Spleen (tissue), 11 donors: ENCODE measurements around the gene LCNL1. TPM values are rescaled to one million over a fixed set of nuclear protein-coding genes. Genes with fewer than 3 reads are reported as not detected.

Source experiments
- DNase-seq: peaks from one replicate; pipeline ENCODE4 v3.0.0-alpha.2; 2020
- H3K27ac ChIP-seq, 8 donors: fragments of 200-600 bp; sonication (generic) in 7 of 8; 1 replicate in 4 of 8; 2 replicates in 4 of 8; pipeline versions ENCODE4 v1.5.0 to v1.8.0; 2016 to 2021; ENCODE audit warnings: inconsistent platforms in 4 of 8, mild to moderate bottlenecking in 4 of 8, moderate library complexity in 1 of 8
- H3K27me3 ChIP-seq, 7 donors: fragments of 200-600 bp; sonication (generic) in 6 of 7; replicated peaks in 1 of 7; 1 replicate in 4 of 7; 2 replicates in 3 of 7; pipeline versions ENCODE4 v1.5.0 to v1.8.0; 2016 to 2021; ENCODE audit warnings: inconsistent platforms in 3 of 7, mild to moderate bottlenecking in 1 of 7
- H3K36me3 ChIP-seq, 6 donors: fragments of 200-600 bp; sonication (generic) in 5 of 6; 1 replicate in 4 of 6; 2 replicates in 2 of 6; pipeline versions ENCODE4 v1.5.0 to v1.8.0; 2016 to 2021; ENCODE audit warnings: inconsistent platforms in 2 of 6
- H3K4me1 ChIP-seq, 6 donors: fragments of 200-600 bp; sonication (generic) in 5 of 6; 1 replicate in 3 of 6; 2 replicates in 3 of 6; pipeline versions ENCODE4 v1.5.0 to v1.8.0; 2016 to 2021; ENCODE audit warnings: inconsistent platforms in 3 of 6
- H3K4me3 ChIP-seq, 8 donors: fragments of 200-600 bp; sonication (generic) in 7 of 8; 1 replicate in 4 of 8; 2 replicates in 4 of 8; pipeline versions ENCODE4 v1.5.0 to v1.8.0; 2016 to 2021; ENCODE audit warnings: inconsistent platforms in 4 of 8, mild to moderate bottlenecking in 4 of 8, moderate library complexity in 2 of 8
- H3K9me3 ChIP-seq, 8 donors: fragments of 200-600 bp; sonication (generic) in 7 of 8; 1 replicate in 4 of 8; 2 replicates in 4 of 8; pipeline versions ENCODE4 v1.5.0 to v1.8.0; 2016 to 2021; ENCODE audit warnings: inconsistent platforms in 4 of 8
- CTCF ChIP-seq, 11 experiments: fragments of 200-600 bp in 7 of 11; fragments of 450-650 bp in 4 of 11; sonication (generic) in 4 of 11; IDR thresholded peaks in 8 of 11; conservative IDR thresholded peaks in 3 of 11; 1 replicate in 7 of 11; 2 replicates in 4 of 11; pipeline versions ENCODE4 v1.4.0 to v1.8.0; 2016 to 2021; ENCODE audit warnings: antibody characterized with exemption in 11 of 11, inconsistent platforms in 4 of 11, mild to moderate bottlenecking in 1 of 11
- POLR2A ChIP-seq, 3 donors: fragments of 450-650 bp; IDR thresholded peaks; one replicate each; pipeline ENCODE4 v1.5.1; 2017; ENCODE audit warnings: antibody characterized with exemption in 3 of 3, mild to moderate bottlenecking in 1 of 3
- POLR2AphosphoS5 ChIP-seq, 3 donors: sonication (generic); formaldehyde crosslinking; IDR thresholded peaks; one replicate each; pipeline ENCODE4 v1.5.1; 2017; ENCODE audit warnings: antibody characterized with exemption in 3 of 3
- WGBS, 5 donors: extraction: QIAGEN DNeasy Blood & Tissue Kit in 3 of 5; methylation state at CpG; one replicate each; pipeline versions ENCODE4 v1.1.5 to v1.1.7; 2013 to 2018; 5-methylcytosine and 5-hydroxymethylcytosine counted together
- intact Hi-C: fragments of 100-400 bp; cut with DNase I; formaldehyde crosslinking; loops from one replicate; pipeline ENCODE4 v1.15.0; 2023; ENCODE audit warnings: low total_unique reads
- polyA plus RNA-seq, 3 donors: library from polyadenylated mRNA; stranded (reverse); fragments of 200-250 nt; gene quantifications; one replicate each; pipeline ENCODE4 v1.2.1, GENCODE V29; 2013
- total RNA-seq, 7 donors: library from RNA; depleted of rRNA in 3 of 7; stranded (reverse); fragments of >200 nt in 3 of 7; fragmentation: NEBNext Ultra II Directional in 4 of 7; extraction: Animal tissue kit (Norgen Biotek cat#: 25700) in 4 of 7; gene quantifications; one replicate each; pipeline versions ENCODE4 v1.1.0 to v1.2.1, GENCODE V29; 2016 to 2021
- donor health status: healthy with polysubstance abuse.
- donor health status: DM: no; HTN: no; CAD: no; lungs with moderate emphysema.
- donor health status: DM: no; HTN: no; CAD: no.
- donor health status: Bipolar disorder and iron deficiency.
- donor health status: healthy.
- donor health status: DM: no; HTN: no; CAD: no.
- donor health status: DM: yes; HTN: yes; CAD: no.

Gene LCNL1
- total and polyA plus RNA-seq, 10 donors: 1.3 to 8.3 (median 3.2) TPM

GRCh38 chr9:137029058-137029936, 46.5 kb downstream of the LCNL1 start:
- DNase-seq: peak; percentile 95
- TF ChIP-seq POLR2A (IDR thresholded peaks at IDR 0.05) (no peak), CTCF (IDR thresholded peaks at IDR 0.05 in 8 of 11, conservative IDR thresholded peaks at IDR 0.05 in 3 of 11) (peak; percentile 78 to 96 (median 92)), POLR2AphosphoS5 (IDR thresholded peaks at IDR 0.05) (peak; percentile 40 to 66 (median 55))
- no peaks in the 10 kb centered on the region for H3K27me3 ChIP-seq
- H3K9me3 ChIP-seq: no peaks in the 10 kb centered on the region
- H3K4me1 ChIP-seq: peaks cover 49 to 93% (median 87%) of the 10 kb centered on the region in 6 donors
- intact Hi-C loops: no loop called here
- no peaks in the 10 kb centered on the region for H3K36me3 ChIP-seq
- peak overlapping the region; percentile 15 to 94 (median 84) for H3K27ac ChIP-seq
- WGBS, 5 donors: 12 to 21% (median 16%) methylated on average over 16 to 19 of the region's 19 CpGs
- peak overlapping the region; percentile 55 to 86 (median 65) for H3K4me3 ChIP-seq

DNA sequence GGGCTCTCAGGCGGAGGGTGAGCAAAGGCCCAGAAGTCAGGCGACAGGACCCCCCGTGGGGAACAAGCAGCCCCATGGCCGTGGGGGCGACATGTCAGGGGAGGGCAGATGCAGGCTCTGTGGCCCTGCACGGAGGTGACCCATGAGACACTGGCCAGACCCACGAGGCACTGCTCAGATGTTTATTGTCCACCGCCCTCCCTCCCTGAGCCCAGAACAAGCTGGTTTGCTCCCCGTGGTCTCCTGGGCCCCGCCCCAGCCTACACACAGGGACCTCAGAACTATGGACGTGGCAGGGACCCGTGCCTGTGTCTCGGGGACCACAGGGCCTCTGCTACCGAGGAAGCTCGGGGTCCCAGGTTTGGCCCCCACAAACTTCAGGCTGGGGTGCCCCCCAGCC, 47.2 kb downstream of the LCNL1 start:
- Histone ChIP-seq H3K4me1 (peaks cover 56 to 94% (median 90%) of the 10 kb centered on the region in 6 donors), H3K9me3 (no peaks in the 10 kb centered on the region), H3K27ac (peak overlapping the region; percentile 15 to 94 (median 84)), H3K36me3 (no peaks in the 10 kb centered on the region), H3K4me3 (peak overlapping the region in 6 of 8 donors; percentile 28 to 86 (median 64)), H3K27me3 (no peaks in the 10 kb centered on the region)
- DNase-seq: peak; percentile 86
- intact Hi-C loops: loop anchor here (10.0 kb wide), 1 partner anchor 85 kb away; the partner anchor contains the start of genes C8G and FBXW5
- TF ChIP-seq POLR2A (IDR thresholded peaks at IDR 0.05) (no peak), POLR2AphosphoS5 (IDR thresholded peaks at IDR 0.05) (no peak), CTCF (IDR thresholded peaks at IDR 0.05 in 8 of 11, conservative IDR thresholded peaks at IDR 0.05 in 3 of 11) (no peak)
- WGBS, 5 donors: 18 to 60% (median 42%) methylated on average over 4 to 15 of the region's 15 CpGs

DNA sequence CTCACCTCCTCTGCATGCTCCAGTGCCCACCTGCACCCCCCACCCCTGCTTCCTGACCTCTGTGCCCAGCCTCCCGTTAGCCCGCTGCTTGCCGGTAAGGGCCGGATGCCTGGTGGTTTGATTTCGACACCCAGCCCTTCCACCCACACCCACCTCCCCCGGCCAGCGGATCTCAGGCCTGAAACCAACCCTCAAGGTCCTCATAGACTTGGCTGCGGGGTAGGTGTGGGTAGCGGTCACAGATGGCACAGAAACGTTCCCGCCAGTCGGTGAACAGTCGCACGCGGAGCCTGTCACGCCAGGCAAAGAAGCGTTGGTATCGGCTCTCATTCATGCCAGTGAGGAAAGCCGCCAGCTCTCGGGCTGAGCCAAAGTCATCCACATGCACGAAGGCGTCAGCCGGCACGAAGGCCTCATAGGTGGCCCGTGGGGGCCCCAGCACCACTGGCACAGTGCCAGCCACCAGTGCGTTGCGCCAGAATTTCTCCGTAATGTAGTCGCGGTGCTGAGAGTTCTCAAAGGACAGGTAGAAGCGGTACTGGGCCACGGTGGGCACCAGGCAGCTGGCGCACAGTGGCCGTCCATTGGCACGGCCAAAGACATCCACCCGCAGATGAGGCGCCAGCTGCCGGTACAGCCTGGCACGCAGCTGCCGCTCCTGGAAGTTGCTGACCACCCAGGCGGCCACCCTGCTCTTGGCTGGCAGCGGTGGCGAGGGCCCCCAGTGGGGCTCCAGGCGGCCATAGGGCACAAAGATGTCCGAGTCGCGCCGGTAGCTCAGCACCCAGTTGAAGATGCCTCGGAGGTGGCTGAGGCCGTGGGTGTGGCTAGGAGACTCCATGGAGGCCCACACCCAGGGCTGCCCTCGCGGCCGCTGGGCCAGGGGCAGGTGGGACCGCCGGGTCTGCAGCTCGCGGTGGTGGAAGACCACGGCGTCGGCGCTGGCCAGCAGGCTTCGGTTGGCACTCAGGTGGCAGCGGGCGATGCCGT, 48.0 kb downstream of the LCNL1 start:
- H3K4me1 ChIP-seq: peaks cover 61 to 94% (median 91%) of the 10 kb centered on the region in 6 donors
- DNase-seq: peak; percentile 95
- H3K27ac ChIP-seq: peak overlapping the region; percentile 55 to 94 (median 84)
- peak in 1 of 11 experiments; percentile 6 for TF ChIP-seq CTCF (IDR thresholded peaks at IDR 0.05 in 8 of 11, conservative IDR thresholded peaks at IDR 0.05 in 3 of 11)
- TF ChIP-seq POLR2AphosphoS5 (IDR thresholded peaks at IDR 0.05): peak; percentile 66 to 83 (median 76)
- TF ChIP-seq POLR2A (IDR thresholded peaks at IDR 0.05): no peak
- H3K27me3 ChIP-seq: no peaks in the 10 kb centered on the region
- H3K4me3 ChIP-seq: peak overlapping the region in 6 of 8 donors; percentile 19 to 86 (median 64)
- H3K36me3 ChIP-seq: no peaks in the 10 kb centered on the region
- WGBS, 5 donors: 50 to 62% (median 54%) methylated on average over 33 to 65 of the region's 65 CpGs
- no peaks in the 10 kb centered on the region for H3K9me3 ChIP-seq
- intact Hi-C loops: loop anchor here (10.0 kb wide), 1 partner anchor 86 kb away; the partner anchor contains the start of genes C8G and FBXW5
